HG03060 (cell line): ENCODE results near the gene SBNO1.
"Not testable (repeated sequence)": the region's sequence is repeated elsewhere in the genome, so short reads cannot be mapped to it uniquely, and the experiment has no call there.

Experiments used
- ATAC-seq: cut with Tn5 transposase; IDR thresholded peaks from one replicate; pipeline ENCODE4 v1.9.1; 2021; ENCODE audit warnings: low read depth, moderate number of reproducible peaks; ENCODE audit not compliant: unreplicated experiment

Gene SBNO1

DNA sequence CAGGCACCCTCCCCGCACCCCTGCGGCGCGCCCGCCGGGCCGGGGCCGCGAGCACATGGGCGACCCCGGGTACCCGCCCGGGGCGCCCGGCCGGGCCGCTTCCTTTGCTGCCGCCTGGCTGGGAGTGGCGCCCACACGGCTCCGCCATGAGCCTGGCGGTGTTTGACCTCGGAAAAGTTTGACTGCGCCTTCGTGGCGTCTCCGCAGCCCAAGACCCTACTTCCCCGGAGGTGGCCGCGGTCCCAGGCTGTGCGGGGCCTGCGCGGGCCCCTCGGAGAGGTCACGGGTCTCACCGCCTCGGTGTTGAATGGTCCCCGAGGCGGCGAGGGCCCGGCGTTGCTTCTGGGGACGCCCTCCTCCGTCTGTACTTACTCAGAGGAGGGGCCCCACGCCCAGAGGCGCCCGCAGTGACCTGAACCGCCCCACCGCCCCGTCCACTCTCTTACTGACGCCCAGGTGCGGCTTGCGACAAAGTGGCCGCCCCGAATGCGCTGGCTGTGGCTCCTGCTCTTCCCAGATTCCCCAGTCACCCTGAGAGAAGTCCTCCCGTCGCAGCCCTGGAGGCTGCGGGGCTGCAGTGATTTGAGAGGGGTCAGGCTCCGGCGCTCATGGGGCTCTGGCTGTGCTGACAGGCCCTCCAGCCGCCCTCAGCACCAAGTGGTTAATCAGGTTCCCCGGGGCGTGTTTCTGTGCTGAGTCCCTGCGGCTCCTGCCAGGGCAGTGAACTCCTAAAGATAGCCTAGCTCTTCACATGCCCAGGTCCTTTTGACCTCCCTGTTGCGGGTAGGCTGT is 25.1 kb upstream of the SBNO1 start:
- no peak for ATAC-seq

- ATAC-seq, result no peak
Measured at GRCh38 chr12:123388951-123389559, 24.4 kb upstream of the SBNO1 start.

- no peak for ATAC-seq
Measured at GRCh38 chr12:123388177-123388950, 23.7 kb upstream of the SBNO1 start.

DNA sequence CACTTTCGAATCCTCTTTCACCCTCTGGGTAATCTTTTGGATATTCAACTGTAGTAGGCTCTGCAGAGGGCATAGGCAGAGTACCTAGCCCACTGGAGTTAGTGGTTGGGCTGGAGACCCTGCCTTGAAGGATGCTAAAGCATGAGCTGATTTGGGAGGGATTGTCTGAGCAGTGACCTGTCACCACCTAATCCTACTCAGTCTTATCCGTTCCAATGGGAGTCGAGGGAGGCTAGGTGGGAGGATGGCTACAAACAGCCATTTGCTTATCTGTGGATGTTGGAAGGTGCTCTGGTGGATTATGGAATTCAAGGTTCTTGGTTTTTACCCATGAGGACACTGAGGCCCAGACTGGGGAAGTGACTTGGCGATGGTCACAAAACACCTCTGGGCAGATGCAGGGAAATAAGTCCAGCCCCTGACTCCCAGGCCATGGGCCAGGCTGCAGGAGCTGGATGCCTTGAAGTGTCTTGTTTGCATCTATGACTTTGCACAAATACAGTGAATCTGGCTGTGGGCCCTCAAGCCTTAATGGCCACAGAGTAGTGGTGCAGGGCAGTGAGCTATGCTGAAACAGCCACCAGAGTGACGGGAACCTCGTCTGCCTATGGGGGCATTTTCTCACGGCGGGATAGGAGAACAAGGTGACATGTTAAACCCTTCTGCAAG is 23.0 kb upstream of the SBNO1 start:
- ATAC-seq, result no peak

DNA sequence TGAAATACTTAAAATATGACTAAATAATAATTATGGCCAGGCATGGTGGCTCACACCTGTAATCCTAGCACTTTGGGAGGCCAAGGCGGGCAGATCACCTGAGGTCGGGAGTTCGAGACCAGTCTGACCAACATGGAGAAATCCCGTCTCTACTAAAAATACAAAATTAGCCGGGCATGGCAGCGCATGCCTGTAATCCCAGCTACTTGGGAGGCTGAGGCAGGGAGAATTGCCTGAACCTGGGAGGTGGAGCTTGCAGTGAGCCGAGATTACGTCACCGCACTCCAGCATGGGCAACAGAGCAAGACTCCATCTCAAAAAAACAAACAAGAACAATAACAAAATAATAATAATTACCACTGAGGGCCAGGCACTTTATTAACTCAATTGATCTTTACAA is 20.9 kb upstream of the SBNO1 start:
- not testable (repeated sequence) for ATAC-seq

- no peak for ATAC-seq
Measured at GRCh38 chr12:123384994-123385376, 20.3 kb upstream of the SBNO1 start.

- ATAC-seq, result no peak
Measured at GRCh38 chr12:123384318-123384993, 19.8 kb upstream of the SBNO1 start.

DNA sequence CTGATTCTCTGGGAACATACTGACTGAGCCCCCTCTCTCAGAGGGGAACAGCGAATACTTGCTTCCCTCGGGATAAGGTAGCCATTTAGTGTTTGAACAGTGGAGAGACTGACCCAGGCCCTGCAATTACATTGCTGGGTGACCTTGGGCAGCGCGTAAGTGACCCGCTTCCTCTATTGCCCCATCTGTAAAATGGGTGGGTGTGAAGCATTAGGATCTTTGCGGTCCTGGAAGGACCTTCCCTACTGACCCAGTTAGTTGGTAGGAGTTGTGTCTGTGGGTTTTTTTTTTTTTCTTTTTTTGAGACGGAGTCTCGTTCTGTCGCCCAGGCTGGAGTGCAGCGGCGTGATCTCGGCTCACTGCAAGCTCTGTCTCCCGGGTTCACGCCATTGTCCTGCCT is 18.0 kb upstream of the SBNO1 start:
- no peak for ATAC-seq

DNA sequence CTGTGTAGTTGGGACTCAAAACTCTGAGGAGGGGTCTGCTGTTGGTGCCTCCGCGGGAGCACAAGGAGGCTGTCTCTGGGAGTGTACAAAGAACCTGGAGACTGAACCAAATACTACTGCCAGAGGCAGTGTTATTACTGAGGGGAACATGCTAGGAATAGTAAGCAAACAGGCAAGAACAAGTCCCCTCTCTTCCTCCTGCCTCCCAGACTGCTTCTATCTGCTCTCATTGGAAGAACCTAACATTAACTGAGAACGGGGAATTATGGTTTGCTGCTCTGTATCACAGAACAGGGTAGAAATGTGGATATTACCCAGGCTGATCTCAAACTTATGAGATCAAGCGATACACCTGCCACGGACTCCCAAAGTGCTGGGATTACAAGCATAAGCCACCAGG is 14.7 kb upstream of the SBNO1 start:
- no peak for ATAC-seq

- ATAC-seq, result not testable (repeated sequence)
Measured at GRCh38 chr12:123372415-123372814, 7.8 kb upstream of the SBNO1 start.

DNA sequence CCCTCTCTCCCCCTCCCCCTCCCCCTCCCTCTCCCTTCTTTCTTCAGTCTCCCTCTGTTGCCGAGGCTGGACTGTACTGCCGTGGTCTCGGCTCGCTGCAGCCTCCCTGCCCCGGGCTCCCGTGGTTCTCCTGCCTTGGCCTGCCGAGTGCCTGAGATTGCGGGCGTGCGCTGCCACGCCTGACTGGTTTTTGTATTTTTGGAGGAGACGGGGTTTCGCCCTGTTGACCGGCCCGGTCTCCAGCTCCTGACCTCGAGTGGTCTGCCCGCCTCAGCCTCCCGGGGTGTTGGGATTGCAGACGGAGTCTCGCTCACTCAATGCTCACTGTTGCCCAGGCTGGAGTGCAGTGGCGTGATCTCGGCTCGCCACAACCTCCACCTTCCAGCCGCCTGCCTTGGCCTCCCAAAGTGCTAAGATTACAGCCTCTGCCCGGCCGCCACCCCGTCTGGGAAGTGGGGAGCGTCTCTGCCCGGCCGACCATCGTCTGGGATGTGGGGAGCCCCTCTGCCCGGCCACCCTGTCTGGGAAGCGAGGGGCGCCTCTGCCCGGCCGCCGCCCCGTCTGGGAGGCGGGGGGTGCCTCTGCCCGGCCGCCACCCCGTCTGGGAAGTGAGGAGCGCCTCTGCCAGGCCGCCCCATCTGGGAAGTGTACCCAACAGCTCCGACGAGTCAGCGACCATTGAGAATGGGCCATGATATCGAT is 7.2 kb upstream of the SBNO1 start:
- not testable (repeated sequence) for ATAC-seq

GRCh38 chr12:123369229-123369628 is 4.6 kb upstream of the SBNO1 start:
- no peak for ATAC-seq

- ATAC-seq, result not testable (repeated sequence)
Measured at GRCh38 chr12:123368431-123368830, 3.8 kb upstream of the SBNO1 start.

DNA sequence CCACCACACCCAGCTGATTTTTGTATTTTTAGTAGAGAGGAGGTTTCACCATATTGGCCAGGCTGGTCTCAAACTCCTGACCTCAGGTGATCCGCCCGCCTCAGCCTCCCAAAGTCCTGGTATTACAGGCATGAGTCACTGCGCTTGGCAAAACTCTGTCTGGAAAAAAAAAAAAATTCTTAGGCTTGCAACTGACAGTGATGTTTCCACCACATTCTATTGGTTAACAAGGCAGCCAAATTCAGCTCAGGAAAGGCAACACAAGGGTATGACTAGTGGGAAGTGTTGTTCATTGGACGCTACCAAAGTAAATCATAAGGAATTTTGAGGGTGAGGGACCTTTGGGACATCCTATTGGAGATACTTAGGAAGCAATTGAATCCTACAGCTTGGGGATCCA is 2.9 kb upstream of the SBNO1 start:
- ATAC-seq, result no peak

DNA sequence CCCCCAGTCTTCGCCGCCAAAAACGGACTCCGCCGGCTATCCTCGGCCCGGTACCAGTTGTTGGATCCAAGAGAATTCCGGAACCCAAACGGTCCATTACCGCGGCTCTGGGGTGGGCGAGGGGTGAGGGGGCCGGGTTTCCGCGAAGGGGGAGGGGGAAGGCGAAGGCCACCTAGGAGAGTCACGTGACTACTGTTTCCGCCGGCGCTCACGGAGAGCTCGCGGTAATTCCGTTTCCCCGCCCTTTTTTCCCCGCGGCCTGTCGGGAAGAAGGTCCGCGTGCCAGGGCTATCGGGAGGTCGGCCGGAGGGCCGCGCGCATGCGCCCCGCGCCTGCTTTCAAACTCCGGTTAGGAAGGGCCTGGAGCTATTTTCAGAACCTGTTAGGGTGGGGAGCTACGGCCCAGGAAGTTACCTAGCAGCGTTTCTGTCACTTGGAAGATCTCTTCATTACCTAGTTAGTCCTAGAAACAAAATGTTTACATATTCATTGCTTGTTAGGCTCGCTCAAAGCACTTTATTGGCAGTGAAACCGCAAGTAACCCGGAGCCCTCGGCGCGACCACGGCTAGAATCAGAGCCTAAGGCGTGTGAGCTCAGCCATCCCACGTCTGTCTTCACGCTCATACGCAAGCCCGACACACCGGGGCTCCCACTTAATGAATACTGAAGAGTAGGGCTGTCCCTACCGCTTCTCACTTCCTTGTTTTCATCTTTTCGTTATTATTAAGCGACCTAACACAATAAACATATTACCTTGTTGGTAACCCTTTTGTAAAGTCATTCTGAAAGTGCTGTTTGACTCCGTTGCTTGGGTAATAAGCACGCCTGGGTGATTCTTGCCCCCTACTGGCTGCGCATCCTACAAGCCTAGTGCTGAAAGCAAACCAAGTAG is 624 bp upstream of the SBNO1 start:
- peak; percentile 72 for ATAC-seq

GRCh38 chr12:123363740-123364531 is 711 bp downstream of the SBNO1 start:
- no peak for ATAC-seq

GRCh38 chr12:123363390-123363739 is 1.3 kb downstream of the SBNO1 start:
- no peak for ATAC-seq

DNA sequence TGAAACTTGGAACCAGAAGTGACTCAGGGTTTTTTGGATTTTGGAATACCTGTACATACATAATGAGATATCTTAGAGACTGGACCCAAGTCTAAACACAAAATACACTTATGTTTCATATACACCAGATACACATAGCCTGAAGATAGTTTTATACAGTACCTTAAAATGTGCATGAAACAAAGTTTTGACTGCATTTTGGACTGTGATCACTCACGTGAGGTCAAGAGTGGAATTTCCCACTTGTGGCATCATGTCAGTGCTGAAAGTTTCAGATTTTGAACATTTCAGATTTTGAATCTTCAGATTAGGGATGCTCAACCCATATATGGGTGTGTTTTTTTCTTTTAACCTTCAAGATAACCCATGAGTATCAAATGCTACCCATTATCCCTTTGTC is 6.6 kb downstream of the SBNO1 start:
- ATAC-seq, result no peak
